ENCODE measurements around the gene CTTNBP2NL. TPM values are rescaled to one million over a fixed set of nuclear protein-coding genes. Genes with fewer than 3 reads are reported as not detected.

CTTNBP2NL gene
- total and polyA plus RNA-seq, 10 of the 15 experiments (the other 5 are each of a cell fraction or from before 2014, with no cell fraction given): 2.1 to 11.3 (median 5.6) TPM

GRCh38 chr1:112390775-112391602 lies 5.0 kb upstream of the CTTNBP2NL start (continued):
- TF ChIP-seq REST (IDR thresholded peaks at IDR 0.05; ENCODE audit: low read depth, low read length) (no peak), EP300 (IDR thresholded peaks at IDR 0.05; ENCODE audit: borderline replicate concordance in 1 of 2, control insufficient read depth in 1 of 2, low read depth in 2 of 2, low read length in 2 of 2) (no peak), TCF7 (IDR thresholded peaks at IDR 0.05; ENCODE audit: borderline replicate concordance) (no peak), SMARCA5 (IDR thresholded peaks at IDR 0.05) (no peak), POLR2AphosphoS2 (IDR thresholded peaks at IDR 0.05; ENCODE audit: low read depth, low read length) (no peak), CUX1 (IDR thresholded peaks at IDR 0.05; ENCODE audit: insufficient replicate concordance, low read depth, low read length) (no peak), ZNF384 (IDR thresholded peaks at IDR 0.05; ENCODE audit: borderline replicate concordance, low read depth, low read length) (no peak), IKZF2 (IDR thresholded peaks at IDR 0.05) (no peak), CBX5 (IDR thresholded peaks at IDR 0.05; ENCODE audit: low read depth) (no peak), HCFC1 (IDR thresholded peaks at IDR 0.05; ENCODE audit: low read length) (no peak), SMC3 (IDR thresholded peaks at IDR 0.05; ENCODE audit: borderline replicate concordance, low read length) (peak; percentile 81), ETV6 (conservative IDR thresholded peaks at IDR 0.05 in 1 of 2, IDR thresholded peaks at IDR 0.05 in 1 of 2; ENCODE audit: borderline replicate concordance in 1 of 2, low read depth in 1 of 2) (no peak), E2F8 (IDR thresholded peaks at IDR 0.05; ENCODE audit: low read depth, partially characterized antibody) (no peak), CREB1 (IDR thresholded peaks at IDR 0.05; ENCODE audit: low read depth) (no peak), STAT3 (IDR thresholded peaks at IDR 0.05; ENCODE audit: low read depth, low read length) (no peak), CHD2 (IDR thresholded peaks at IDR 0.05; ENCODE audit: borderline replicate concordance, low read depth, low read length) (no peak), GABPA (IDR thresholded peaks at IDR 0.05; ENCODE audit: low read depth) (no peak), MTA2 (IDR thresholded peaks at IDR 0.05; ENCODE audit: low read depth) (no peak)
